ENCODE data around the gene TLE3. TPM values are rescaled to one million over a fixed set of nuclear protein-coding genes. Genes with fewer than 3 reads are reported as not detected.

The TLE3 gene
- total RNA-seq, 2 donors from 2014 or later, result 22.4 to 29.3 TPM

DNA sequence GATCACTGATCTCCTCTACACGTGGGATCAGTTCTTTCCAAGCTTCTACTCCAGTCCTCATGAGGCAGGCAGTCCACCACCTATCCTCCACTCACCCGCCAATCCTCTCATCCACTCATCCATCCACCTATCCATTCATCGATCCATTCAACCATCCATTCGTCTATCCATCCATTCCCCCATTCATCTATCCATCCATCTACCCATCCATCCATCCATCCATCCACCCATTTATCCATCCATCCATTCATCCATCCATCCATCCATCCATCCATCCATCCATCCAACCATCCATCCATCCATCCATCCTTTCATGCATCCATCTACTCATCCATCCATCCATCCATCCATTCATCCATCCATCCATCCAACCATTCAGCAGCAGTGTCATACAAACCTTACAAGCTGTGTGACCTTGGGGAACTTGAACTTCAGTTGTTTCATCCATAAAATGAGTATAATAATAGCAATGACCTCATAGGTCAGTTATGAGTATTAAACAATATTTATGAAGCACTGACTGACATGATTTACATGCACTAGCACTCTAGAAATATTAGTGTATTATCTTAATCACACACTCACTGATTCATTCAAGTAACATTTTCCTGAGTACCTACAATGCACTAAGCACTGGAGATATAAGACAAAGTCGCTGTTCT, 55.0 kb downstream of the TLE3 start:
- intact Hi-C loops (cut with DNase I), result no loop called here
- ATAC-seq (no peak), DNase-seq (no peak)

DNA sequence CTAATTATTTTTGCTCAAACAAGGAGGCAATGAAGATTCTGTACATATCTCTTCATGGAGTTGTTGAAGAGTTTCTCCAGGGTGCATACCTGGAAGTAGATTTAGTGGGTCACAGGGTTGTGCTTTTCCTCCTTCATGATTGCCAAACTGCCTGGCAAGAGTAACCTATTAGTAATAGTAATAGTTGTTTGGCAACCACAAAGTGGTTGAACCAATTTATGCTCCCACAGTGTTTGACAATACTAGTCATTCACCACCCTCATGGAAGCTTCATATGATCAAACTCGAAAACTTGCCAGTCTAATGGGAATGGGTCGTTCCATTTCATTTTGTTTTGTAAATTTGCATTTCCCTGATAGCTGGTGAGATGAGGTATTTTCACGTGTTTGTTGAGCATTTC, 57.8 kb downstream of the TLE3 start:
- ATAC-seq (no peak), DNase-seq (no peak)
- intact Hi-C loops (cut with DNase I), result no loop called here

DNA sequence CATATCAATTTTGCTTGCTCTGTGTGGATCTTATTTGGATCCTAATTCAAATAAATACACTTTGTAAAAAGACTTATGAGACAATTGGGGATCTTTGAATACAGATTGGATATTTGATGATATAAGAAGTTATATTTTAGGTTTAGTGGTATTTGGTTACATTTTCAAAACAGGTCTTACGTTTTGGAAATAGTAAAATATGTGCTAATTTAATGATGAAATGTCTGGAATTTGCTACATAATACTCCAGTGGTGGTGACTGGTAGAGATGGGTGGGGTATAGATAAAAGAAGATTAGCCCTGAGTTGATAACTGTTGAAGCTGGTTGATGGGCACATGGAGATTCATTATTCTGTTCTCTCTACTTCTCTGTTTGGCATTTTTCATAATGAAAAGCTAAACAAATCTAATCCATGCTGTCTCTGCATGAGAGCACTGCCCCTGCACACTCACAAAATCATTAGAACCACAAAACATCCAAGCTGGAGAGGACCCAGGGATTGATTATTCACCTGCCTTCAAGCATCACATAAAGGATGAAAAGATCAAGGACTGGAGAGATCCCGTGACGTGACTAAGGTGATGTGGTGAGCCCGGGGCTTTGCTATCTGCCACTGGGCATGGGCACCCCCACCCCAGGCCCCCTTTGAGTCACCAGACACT, 58.9 kb downstream of the TLE3 start:
- ATAC-seq (no peak), DNase-seq (no peak)
- intact Hi-C loops (cut with DNase I), result no loop called here

DNA sequence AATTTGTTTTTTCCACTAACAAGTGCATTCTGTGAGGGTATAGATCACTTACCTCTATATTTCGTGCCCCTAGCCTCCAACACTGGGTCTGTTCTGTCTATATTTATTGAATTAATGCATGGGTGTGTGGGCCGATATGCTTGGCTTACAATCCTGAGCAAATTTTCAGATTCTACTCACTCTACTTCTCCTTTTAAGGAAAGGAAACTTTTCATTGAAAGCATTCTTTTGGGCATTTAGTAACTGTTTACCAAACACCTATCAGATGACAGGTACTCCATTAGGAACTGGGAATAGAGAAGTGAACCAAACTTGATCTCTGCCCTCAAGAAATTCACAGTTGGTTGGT, 60.5 kb downstream of the TLE3 start:
- intact Hi-C loops (cut with DNase I), result no loop called here
- no peak for ATAC-seq

DNA sequence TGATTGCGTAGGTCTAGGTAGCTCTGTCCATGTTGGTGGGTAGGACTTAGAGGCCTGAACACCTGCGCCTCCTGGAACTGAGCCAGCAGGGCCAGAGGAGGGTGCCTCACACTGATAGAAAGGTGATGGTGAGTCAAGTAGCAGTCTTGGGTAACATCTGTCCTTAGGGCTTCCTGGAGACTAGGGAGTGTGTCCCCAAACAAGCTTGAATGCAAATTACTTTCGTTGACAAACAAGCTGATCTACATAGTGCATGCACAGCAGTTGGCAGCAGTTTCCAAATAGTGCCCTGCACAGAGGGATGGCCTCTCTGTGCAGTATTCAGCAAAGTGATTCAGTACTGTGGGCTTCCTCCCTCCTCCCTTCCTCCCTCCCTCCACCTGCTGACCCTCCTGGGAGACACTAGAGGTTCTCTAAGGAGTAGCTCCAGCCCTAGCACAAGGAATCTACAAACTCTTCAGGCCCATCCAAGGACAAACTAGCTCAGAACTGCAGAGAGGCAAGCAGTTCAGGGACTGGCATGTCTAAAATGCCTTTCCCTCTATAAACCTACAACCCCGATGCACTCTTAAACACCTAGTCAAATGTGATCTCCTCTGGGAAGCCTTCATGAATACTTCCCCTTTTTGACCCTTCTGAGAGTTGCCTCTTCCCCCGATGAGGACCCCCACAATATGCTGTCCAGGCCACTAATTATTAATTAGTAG, 61.0 kb downstream of the TLE3 start:
- intact Hi-C loops (cut with DNase I), result no loop called here
- ATAC-seq, result no peak
- DNase-seq, result no peak

More for the DNA sequence above, 60.5 kb downstream of the TLE3 start:
- no peak for DNase-seq

DNA sequence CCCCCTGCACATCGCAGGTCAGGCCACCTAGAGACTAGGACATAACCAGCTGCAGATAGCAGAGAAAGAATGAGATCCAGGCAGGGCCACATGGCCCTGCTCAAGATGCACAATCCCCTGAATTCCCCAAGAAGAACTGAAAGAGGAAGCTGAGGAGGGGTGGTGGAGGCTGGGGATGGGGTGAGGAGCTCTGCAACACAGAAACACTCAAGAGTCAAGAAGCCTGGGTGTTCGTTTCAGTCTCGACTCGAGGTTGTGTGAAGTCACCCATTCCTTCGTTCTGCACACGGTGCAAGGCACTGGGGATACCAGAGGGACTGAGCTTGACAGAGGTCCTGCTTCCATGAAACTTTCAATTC, 62.0 kb downstream of the TLE3 start:
- ATAC-seq, result no peak
- no peak for DNase-seq
- intact Hi-C loops (cut with DNase I), result no loop called here

DNA sequence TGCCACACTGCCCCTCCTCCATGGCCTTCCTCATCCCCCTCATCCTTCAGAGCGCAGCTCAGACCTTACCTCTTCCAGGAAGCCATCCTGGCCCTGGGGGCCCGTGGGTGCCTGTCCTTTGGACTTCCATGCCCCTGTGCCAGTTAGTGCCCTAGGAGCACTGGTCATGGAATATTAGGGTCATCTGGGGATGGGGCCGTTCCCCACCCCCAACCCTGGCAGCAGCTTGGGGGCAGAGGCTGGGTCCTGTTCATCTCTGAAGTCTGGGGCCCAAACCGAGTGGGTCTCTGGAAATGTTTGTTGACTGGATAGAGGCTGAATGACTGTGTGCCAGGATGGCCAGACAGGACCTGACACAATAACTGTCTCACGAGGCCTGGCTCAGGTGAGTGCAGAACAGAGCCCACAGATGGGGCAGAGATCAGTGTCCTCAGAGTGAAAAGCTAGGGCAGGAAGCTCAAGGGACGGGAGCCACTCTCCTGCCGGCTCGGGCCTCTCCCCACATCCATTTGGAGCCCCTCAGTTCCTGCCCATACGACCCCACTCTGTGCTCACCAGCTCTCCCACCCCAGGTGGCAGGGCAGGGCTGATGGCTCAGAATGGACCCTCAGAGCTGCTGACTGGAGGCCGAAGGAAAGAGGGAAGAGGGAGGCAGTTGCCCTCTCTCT, 62.5 kb downstream of the TLE3 start:
- ATAC-seq, result no peak
- no peak for DNase-seq
- intact Hi-C loops (cut with DNase I), result no loop called here

DNA sequence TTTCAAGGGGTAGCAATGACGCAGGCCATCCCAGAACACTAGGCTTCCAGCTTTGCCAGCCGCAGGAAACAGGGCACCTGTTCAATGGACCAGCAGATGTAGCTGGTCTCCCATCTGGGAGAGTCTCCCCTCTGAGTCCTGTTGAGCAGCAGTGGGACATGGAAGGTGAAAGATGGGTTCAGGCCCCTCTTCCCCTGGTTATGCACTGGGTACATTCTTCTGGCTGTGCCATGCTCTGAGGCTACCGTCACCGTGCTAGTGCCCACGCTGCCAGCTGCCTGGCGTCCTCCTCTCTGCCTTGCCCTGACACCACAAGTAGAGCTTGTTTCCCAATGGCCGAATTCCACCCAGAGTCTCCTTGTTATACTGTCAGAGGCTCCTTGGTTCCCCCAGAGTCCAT, 63.1 kb downstream of the TLE3 start:
- ATAC-seq (no peak), DNase-seq (no peak)
- intact Hi-C loops (cut with DNase I), result no loop called here

DNA sequence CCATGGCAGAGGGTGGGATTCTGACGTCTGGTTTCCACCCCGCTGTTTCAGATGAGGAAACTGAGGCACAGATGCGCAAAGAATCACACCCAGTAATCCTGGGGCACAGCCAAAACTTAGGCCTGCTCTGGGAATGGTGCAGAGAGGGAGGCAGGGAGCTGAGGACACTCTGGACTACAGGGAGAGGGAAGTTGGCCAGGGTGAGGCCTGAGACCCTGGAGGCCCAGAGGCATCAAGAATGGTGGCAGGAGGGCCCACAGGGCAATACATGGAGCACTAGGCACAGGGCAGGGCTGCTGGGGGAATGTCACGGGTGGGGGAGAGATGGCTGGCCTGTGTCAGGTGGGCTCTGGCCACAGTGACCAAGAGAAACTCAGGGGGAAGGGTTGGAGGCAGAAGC, 63.6 kb downstream of the TLE3 start:
- intact Hi-C loops (cut with DNase I), result no loop called here
- peak in 1 of 2 donors; percentile 10 for ATAC-seq
- DNase-seq, result no peak

DNA sequence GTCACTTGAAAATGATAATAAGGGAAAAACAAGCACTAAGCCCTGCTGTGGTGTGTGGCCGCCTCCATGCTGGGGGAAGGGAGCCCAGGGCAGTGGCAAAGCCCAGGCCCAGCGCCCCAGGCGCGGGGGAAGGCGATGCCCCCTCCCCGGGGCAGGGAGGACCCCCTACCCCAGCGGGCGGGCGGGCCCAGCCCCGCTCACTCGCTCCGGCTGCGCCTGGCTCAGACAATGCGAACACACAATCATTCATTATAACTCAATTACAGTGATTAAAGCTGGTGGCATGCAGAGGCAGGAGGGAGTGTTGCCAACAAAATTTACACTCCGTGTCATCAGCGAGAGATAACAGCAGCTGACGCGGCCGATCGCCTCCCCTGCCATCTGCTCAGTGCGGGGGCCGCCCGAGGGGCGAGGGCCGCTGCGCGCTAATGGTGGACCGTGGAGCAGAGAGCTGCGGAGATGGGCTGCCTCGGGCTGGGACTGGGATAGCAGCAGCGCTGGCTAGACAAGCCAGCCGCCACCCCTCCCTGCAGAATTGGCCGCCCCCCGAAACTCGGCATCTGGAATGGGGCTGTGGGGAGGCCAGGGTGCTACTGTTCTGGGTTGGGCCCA, 64.1 kb downstream of the TLE3 start:
- intact Hi-C loops (cut with DNase I), result no loop called here
- peak; percentile 36 to 74 for ATAC-seq
- peak; percentile 41 for DNase-seq

DNA sequence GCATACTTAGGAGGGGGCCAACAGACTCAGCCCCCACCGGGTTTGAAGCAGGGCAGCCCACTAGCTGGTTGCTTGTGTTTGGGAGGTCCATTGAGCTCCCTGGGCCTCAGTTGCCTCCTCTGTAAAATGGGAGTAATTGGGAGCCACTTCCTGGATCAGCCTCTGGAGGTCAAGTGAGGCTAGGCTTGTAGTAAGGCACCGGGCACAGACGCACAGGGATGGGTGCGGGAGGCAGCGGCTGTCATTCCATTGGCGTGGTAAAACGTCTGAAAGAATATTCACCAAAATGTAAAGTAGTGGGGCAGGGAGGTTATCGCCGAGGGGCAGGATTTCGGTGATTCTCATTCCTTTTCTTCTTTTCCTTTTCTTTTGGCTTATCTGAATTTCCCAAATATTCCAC, 64.6 kb downstream of the TLE3 start:
- intact Hi-C loops (cut with DNase I), result no loop called here
- DNase-seq (no peak), ATAC-seq (no peak)

DNA sequence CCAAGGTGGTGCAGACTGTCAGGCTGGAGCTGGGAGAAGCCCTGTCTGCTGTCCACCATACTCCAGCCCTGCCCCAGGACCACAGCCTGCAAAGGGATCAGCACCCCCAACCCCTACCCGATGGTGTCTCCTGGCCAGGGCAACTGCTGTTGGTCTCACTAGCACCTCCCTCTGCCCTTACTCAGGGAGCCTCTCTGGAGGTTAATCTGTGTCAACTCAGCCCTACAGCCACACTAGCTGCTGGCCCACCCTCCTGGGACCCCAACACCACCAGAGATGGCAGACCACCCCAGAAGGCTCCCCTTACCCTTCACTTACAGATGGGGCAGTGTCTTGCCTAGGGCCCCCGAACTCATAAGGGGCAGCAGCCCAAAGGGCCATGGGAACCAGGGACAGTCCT, 65.2 kb downstream of the TLE3 start:
- ATAC-seq (no peak), DNase-seq (no peak)
- intact Hi-C loops (cut with DNase I), result no loop called here

DNA sequence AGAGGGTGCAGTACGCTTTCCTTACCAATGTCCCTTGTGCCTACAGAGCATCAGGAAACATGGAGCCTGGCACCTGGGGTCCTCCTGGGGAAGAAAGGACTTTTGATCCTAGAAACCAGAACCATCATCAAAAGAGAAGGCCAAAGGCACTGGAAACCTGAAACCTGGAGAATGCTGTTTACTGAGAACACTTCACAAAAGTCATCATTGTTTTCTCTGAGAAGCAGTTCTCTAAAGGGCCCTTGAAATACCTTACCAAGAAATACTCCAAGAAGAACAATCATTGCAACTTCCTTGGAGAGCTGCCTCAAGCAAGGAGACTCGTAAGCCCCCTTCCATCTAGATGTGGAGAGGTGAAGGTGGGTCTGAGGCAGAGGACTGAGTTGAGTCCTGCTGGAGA, 66.0 kb downstream of the TLE3 start:
- intact Hi-C loops (cut with DNase I), result no loop called here
- DNase-seq (no peak), ATAC-seq (no peak)

DNA sequence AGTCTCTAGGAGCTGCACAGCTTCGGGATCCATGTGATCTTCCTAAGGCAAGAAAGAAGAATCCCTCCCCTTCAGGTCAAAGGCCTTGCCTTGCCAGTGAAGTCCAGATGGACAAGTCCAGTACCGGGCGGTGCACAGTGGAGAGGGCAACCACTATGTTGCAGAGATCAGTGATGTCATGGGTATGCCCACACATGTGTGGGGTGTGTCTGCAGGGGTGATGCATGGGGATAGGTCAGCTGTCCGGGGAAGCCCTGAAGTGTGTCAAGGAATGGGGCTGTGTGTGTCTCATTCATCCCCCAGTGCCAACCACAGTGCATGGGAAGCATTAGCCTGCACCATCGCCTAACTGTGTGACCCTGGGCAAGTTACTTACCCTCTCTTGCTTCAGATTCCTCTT, 66.5 kb downstream of the TLE3 start:
- intact Hi-C loops (cut with DNase I), result no loop called here
- ATAC-seq (no peak), DNase-seq (no peak)

DNA sequence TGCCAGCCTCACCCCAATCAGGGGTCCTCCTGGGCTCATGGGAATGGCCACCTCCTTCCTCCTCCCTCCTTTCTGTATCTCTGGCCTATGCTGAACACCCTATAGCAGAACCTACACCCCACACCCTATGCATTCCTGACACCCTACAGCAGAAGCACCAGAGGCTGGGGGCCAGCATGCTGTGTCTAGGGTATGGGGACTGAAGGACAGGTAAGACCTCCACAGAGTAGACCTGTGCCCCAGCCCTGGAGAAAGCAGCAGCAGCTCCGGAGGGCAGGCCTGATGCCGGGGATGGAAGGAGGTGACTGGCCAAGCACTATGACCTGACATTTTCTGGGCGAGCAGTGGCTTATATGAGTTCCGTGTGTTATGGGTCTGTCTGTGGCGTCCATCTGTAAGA, 66.9 kb downstream of the TLE3 start:
- intact Hi-C loops (cut with DNase I), result no loop called here
- DNase-seq (no peak), ATAC-seq (no peak)

DNA sequence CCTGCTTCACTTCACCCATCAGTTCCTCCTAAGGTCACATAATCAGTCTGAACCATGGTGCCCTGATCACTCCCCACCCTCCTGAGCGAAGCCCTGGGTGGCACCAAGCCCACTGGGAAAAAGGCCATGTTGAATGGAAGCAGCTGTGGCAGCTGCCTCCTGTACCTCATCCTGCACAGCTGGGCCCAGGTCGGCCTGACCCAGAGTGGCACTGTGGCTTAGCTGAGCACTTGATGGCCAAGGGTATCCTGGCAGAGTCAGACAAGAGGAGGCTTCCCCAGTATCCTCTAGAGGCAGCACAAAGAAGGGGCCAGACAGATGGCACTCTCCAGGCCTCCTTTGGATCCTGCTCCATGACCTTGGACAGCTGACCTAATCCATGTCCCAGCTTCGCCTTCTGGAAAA, 68.4 kb downstream of the TLE3 start:
- intact Hi-C loops (cut with DNase I), result no loop called here
- ATAC-seq (no peak), DNase-seq (no peak)

DNA sequence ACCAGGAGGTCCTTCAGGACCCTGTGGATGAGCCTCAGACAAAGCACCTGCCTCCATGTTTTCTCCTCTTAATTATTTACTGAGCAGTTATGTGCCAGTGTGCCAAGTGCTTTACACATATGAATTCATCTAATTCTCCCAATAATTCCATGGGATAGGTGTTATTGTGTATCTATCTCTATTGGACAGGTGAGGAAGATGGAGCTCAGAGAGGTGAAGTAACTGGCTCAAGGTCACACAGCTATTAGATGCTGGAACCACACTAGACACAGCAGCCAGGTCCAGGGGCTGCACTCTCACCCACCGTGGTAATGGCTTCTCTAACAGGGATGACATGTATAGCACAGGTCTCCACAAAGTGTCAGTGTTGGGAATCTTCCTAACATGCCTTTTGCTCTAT, 70.2 kb downstream of the TLE3 start:
- ATAC-seq (no peak), DNase-seq (no peak)
- intact Hi-C loops (cut with DNase I), result no loop called here

DNA sequence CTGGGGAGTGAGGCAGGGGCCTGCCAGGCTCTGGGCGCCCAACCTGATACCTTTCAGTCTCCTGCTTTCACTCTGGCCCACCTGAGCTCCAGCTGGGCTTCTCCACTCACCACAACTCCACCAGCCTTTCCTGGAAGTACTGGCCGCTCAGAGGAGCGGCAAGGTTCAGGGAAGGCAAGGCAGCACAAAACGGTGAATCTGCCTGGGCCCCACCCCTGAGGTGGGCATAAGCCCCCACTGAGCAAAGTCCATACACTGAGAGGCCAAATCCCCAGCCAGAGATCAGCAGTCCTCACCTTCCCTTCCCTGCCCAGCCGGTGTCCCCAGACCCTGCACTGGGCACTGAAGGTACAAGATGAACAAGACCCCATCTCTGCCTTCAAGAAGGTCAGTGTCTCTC, 70.7 kb downstream of the TLE3 start:
- ATAC-seq, result no peak
- intact Hi-C loops (cut with DNase I), result no loop called here
- DNase-seq, result no peak

DNA sequence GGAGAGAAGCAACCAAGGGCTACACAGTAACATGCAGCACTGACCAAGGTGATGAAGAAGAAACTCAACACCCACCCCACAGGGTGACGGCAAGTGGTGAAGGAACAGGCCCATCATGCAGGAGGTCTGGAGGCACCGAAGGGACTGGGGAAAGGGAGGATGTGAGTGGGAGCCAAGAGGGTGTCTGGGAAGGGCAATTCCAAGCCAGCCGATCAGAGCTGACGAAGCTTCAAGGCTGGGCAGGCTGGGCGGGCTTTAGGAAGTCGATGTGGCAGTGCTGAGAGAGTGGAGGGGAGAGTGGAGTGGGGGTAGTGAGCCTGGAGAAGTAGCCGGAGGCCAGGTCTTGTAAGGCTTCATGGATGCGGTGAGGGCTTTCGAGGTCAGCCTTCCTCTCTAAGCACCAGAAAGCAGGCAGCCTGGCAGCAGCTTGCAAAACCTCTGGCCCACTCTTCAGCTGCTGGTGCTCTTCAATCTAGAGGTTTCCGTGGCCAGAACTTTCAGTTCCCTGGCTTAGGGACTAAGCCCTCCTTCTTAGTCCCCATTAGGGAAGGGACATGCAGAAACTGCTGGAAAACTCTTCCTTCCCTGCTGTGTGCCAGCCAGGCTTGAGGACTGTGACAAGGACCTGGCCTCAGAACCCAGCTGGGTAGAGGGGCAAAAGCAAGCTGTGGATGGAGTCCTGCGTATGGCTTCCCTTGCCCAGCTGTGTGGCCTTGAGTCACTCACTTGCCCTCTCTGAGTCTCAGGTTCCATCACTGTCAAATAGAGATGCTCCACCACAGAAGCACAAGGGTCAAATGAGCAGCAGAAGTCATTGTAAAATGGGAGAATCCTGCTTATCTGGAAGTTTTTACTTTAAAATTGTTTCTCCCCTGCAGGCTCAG, 72.1 kb downstream of the TLE3 start:
- peak in 1 of 2 donors; percentile 65 for ATAC-seq
- intact Hi-C loops (cut with DNase I), result no loop called here
- DNase-seq, result no peak

All from left cardiac atrium (tissue), 4 donors.